ENCODE data around the gene HLCS. TPM values are rescaled to one million over a fixed set of nuclear protein-coding genes. Genes with fewer than 3 reads are reported as not detected.

HLCS gene
- total RNA-seq, 1 donor from 2014 or later = 17.1 TPM

GRCh38 chr21:36744190-36744559, 222.3 kb downstream of the HLCS start:
- ATAC-seq (no peak), DNase-seq (no peak)
- intact Hi-C loops (cut with DNase I) = no loop called here
- H3K9me3 ChIP-seq = no peaks in the 10 kb centered on the region
- H3K4me3 ChIP-seq = no peak overlapping the region
- peaks cover 18% of the 10 kb centered on the region for H3K4me1 ChIP-seq
- H3K36me3 ChIP-seq = no peaks in the 10 kb centered on the region
- no peak for TF ChIP-seq CTCF (IDR thresholded peaks at IDR 0.05)
- no peak overlapping the region for H3K27ac ChIP-seq
- H3K27me3 ChIP-seq (ENCODE audit: low read depth) = peaks cover 28% of the 10 kb centered on the region

- no peak for TF ChIP-seq CTCF (IDR thresholded peaks at IDR 0.05)
- no peak for ATAC-seq
- Histone ChIP-seq H3K9me3 (no peaks in the 10 kb centered on the region), H3K36me3 (no peaks in the 10 kb centered on the region), H3K4me1 (peaks cover 18% of the 10 kb centered on the region), H3K4me3 (no peak overlapping the region), H3K27me3 (ENCODE audit: low read depth) (peaks cover 24% of the 10 kb centered on the region), H3K27ac (no peak overlapping the region)
- no peak for DNase-seq
- intact Hi-C loops (cut with DNase I) = no loop called here
These were observed 223.0 kb downstream of the HLCS start for GRCh38 chr21:36743446-36743845.

GRCh38 chr21:36743008-36743407, 223.5 kb downstream of the HLCS start:
- ATAC-seq = no peak
- Histone ChIP-seq H3K27me3 (ENCODE audit: low read depth) (peaks cover 20% of the 10 kb centered on the region), H3K27ac (no peak overlapping the region), H3K4me1 (peaks cover 14% of the 10 kb centered on the region), H3K9me3 (no peaks in the 10 kb centered on the region), H3K4me3 (no peak overlapping the region), H3K36me3 (no peaks in the 10 kb centered on the region)
- TF ChIP-seq CTCF (IDR thresholded peaks at IDR 0.05) = no peak
- intact Hi-C loops (cut with DNase I) = no loop called here
- no peak for DNase-seq

- intact Hi-C loops (cut with DNase I) = no loop called here
- Histone ChIP-seq H3K27me3 (ENCODE audit: low read depth) (peaks cover 13% of the 10 kb centered on the region), H3K4me3 (no peak overlapping the region), H3K9me3 (no peaks in the 10 kb centered on the region), H3K27ac (no peak overlapping the region), H3K4me1 (peaks cover 6% of the 10 kb centered on the region), H3K36me3 (no peaks in the 10 kb centered on the region)
- no peak for ATAC-seq
- DNase-seq = no peak
- TF ChIP-seq CTCF (IDR thresholded peaks at IDR 0.05) = no peak
These were observed 225.0 kb downstream of the HLCS start for GRCh38 chr21:36741506-36741905.

GRCh38 chr21:36738489-36739126, 227.9 kb downstream of the HLCS start:
- intact Hi-C loops (cut with DNase I) = no loop called here
- no peak overlapping the region for H3K4me3 ChIP-seq
- ATAC-seq (no peak), DNase-seq (no peak)
- H3K36me3 ChIP-seq = no peaks in the 10 kb centered on the region
- no peak for TF ChIP-seq CTCF (IDR thresholded peaks at IDR 0.05)
- no peaks in the 10 kb centered on the region for H3K4me1 ChIP-seq
- H3K9me3 ChIP-seq = no peaks in the 10 kb centered on the region
- H3K27me3 ChIP-seq (ENCODE audit: low read depth) = peaks cover 24% of the 10 kb centered on the region
- H3K27ac ChIP-seq = no peak overlapping the region

Data from lower lobe of right lung (tissue), 2 donors.